GM12878 (cell line): ENCODE data around the gene CARD11. TPM values are rescaled to one million over a fixed set of nuclear protein-coding genes. Genes with fewer than 3 reads are reported as not detected.

ENCODE experiments used
- EP300 ChIP-seq, 2 experiments: fragments of 150-350 bp in 1 of 2; IDR thresholded peaks; 2 replicates each; pipeline ENCODE4 v1.6.1; 2011 to 2012; ENCODE audit warnings: low read depth in 2 of 2, low read length in 2 of 2, borderline replicate concordance in 1 of 2, improper control_type of control experiment in 1 of 2, inconsistent platforms in 1 of 2; ENCODE audit not compliant: control insufficient read depth in 1 of 2
- ETV6 ChIP-seq, 2 experiments: fragments of 450-650 bp in 1 of 2; IDR thresholded peaks in 1 of 2; conservative IDR thresholded peaks in 1 of 2; 2 replicates each; pipeline ENCODE4 v1.6.1; 2014; ENCODE audit warnings: antibody characterized with exemption in 1 of 2, borderline replicate concordance in 1 of 2, low read depth in 1 of 2, mild to moderate bottlenecking in 1 of 2, moderate library complexity in 1 of 2
- EZH2 ChIP-seq: IDR thresholded peaks from 2 replicates; pipeline ENCODE4 v1.6.1; 2012; ENCODE audit warnings: low read depth, mild to moderate bottlenecking, control low read depth, inconsistent platforms, low read length, borderline replicate concordance; ENCODE audit not compliant: control insufficient read depth
- JUND ChIP-seq: IDR thresholded peaks from 2 replicates; pipeline ENCODE4 v1.6.1; 2012; ENCODE audit warnings: low read depth, mild to moderate bottlenecking, low read length, improper control_type of control experiment, moderate library complexity
- MTA2 ChIP-seq: fragments of 450-650 bp; IDR thresholded peaks from 2 replicates; pipeline ENCODE4 v1.6.1; 2016; ENCODE audit warnings: low read depth, mild to moderate bottlenecking, moderate library complexity
- NFIC ChIP-seq: IDR thresholded peaks from 2 replicates; pipeline ENCODE4 v1.6.1; 2012; ENCODE audit warnings: low read depth, mild to moderate bottlenecking, inconsistent platforms, low read length, moderate library complexity
- RAD51 ChIP-seq: fragments of 450-650 bp; IDR thresholded peaks from 2 replicates; pipeline ENCODE4 v1.6.1; 2016; ENCODE audit warnings: moderate library complexity, mild to moderate bottlenecking, inconsistent platforms
- RCOR1 ChIP-seq: conservative IDR thresholded peaks from 2 replicates; pipeline ENCODE4 v1.6.1; 2012; ENCODE audit warnings: low read depth, low read length, improper control_type of control experiment
- RFX5 ChIP-seq: IDR thresholded peaks from 2 replicates; pipeline ENCODE4 v1.6.1; 2011; ENCODE audit warnings: low read depth, low read length, improper control_type of control experiment
- SIX5 ChIP-seq: IDR thresholded peaks from 2 replicates; pipeline ENCODE4 v1.6.1; 2011; ENCODE audit warnings: mild to moderate bottlenecking, low read depth, low read length, moderate library complexity; ENCODE audit not compliant: severe bottlenecking
- SMC3 ChIP-seq: IDR thresholded peaks from 2 replicates; pipeline ENCODE4 v1.6.1; 2011; ENCODE audit warnings: low read length, improper control_type of control experiment, borderline replicate concordance
- polyA plus RNA-seq, 11 experiments: library from polyadenylated mRNA; depleted of rRNA in 4 of 11; unstranded in 6 of 11; stranded (reverse) in 5 of 11; fragments of >200 nt; fragmentation: Nextera tagmentation in 4 of 11; fragmentation: Illumina TruSeq in 1 of 11; extraction: Ambion mirVana in 4 of 11; extraction: Trizol in 1 of 11; gene quantifications; 1 replicate in 1 of 11; 2 replicates in 10 of 11; pipeline versions ENCODE4 v1.2.1 to v1.2.3, GENCODE V29; 2011 to 2016; ENCODE audit warnings: inconsistent platforms in 2 of 11, missing spikeins in 2 of 11, low read depth in 1 of 11
- total RNA-seq, 4 experiments: library from RNA; depleted of rRNA in 3 of 4; stranded (reverse); fragments of >200 nt in 3 of 4; fragmentation: Illumina TruSeq in 1 of 4; extraction: Trizol in 1 of 4; gene quantifications; 2 replicates each; pipeline versions ENCODE4 v1.2.1 to v1.2.3, GENCODE V29; 2013 to 2021
- TF ChIP-seq, protein P1 (sequence below): fragments of 450-650 bp; formaldehyde crosslinking; IDR thresholded peaks from 2 replicates; pipeline ENCODE4 v1.5.0; 2022; ENCODE audit warnings: mild to moderate bottlenecking, missing genetic modification characterization
- TF ChIP-seq, protein P2 (sequence below): fragments of 450-650 bp; IDR thresholded peaks from 2 replicates; pipeline ENCODE4 v1.6.1; 2016; ENCODE audit warnings: mild to moderate bottlenecking
- TF ChIP-seq, protein P3 (sequence below): IDR thresholded peaks from 2 replicates; pipeline ENCODE4 v1.6.1; 2011; ENCODE audit warnings: borderline replicate concordance, low read depth, mild to moderate bottlenecking, moderate library complexity, mixed read lengths, low read length; ENCODE audit not compliant: insufficient read depth; ENCODE audit errors: extremely low read length
- TF ChIP-seq, protein P4 (sequence below): fragments of 450-650 bp; IDR thresholded peaks from 2 replicates; pipeline ENCODE4 v1.6.1; 2017; ENCODE audit warnings: borderline replicate concordance
- TF ChIP-seq, protein P5 (sequence below), 3 experiments: IDR thresholded peaks in 2 of 3; conservative IDR thresholded peaks in 1 of 3; 2 replicates each; pipeline ENCODE4 v1.5.1; 2011; ENCODE audit warnings: low read depth in 3 of 3, low read length in 3 of 3, mild to moderate bottlenecking in 3 of 3, control low read depth in 2 of 3, moderate library complexity in 2 of 3, inconsistent platforms in 1 of 3, mixed read lengths in 1 of 3; ENCODE audit not compliant: control insufficient read depth in 2 of 3, insufficient read depth in 1 of 3; ENCODE audit errors: extremely low read depth in 1 of 3

Gene CARD11
- total and polyA plus RNA-seq, 10 of the 15 experiments (the other 5 are each of a cell fraction or from before 2014, with no cell fraction given): 0.27 to 72.0 (median 28.4) TPM

DNA sequence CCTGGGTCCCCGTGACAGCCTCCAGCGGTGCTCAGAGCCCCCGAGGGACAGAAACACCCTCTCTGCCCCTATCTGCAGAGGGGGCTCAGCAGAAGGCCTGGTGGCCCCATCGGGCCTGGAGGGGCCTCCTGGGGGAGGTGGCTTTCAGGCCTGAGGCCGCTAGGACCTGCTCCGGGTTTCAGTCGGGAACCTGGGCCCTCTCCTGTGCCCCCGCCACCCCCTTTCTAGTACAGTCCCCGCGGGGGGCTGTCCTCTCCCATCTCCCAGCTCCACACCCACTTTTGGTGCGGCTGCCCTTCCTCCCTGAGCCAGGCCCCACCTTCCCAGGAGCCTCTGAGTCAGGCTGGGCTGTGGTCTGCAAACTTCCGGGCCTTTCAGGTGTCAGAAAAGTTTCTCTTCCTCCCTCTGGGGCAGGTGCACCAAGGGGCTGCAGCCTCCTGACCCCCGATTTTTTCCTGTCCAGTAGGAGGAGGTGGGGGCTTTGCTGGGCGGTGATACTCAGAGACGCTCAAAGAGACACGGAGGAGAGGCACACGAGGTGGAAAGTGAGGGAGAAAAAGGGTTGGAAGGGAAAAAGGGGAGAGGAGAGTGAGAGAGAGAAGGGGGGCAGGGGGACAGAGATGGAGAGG lies 692 bp downstream of the CARD11 start (continued):
- TF ChIP-seq, protein P1, sequence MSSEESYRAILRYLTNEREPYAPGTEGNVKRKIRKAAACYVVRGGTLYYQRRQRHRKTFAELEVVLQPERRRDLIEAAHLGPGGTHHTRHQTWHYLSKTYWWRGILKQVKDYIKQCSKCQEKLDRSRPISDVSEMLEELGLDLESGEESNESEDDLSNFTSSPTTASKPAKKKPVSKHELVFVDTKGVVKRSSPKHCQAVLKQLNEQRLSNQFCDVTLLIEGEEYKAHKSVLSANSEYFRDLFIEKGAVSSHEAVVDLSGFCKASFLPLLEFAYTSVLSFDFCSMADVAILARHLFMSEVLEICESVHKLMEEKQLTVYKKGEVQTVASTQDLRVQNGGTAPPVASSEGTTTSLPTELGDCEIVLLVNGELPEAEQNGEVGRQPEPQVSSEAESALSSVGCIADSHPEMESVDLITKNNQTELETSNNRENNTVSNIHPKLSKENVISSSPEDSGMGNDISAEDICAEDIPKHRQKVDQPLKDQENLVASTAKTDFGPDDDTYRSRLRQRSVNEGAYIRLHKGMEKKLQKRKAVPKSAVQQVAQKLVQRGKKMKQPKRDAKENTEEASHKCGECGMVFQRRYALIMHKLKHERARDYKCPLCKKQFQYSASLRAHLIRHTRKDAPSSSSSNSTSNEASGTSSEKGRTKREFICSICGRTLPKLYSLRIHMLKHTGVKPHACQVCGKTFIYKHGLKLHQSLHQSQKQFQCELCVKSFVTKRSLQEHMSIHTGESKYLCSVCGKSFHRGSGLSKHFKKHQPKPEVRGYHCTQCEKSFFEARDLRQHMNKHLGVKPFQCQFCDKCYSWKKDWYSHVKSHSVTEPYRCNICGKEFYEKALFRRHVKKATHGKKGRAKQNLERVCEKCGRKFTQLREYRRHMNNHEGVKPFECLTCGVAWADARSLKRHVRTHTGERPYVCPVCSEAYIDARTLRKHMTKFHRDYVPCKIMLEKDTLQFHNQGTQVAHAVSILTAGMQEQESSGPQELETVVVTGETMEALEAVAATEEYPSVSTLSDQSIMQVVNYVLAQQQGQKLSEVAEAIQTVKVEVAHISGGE: no peak
- no peak for TF ChIP-seq JUND
- peak in 1 of 2 experiments; percentile 72; a peak in 2 of 4 replicates for TF ChIP-seq ETV6 (conservative IDR thresholded peaks at IDR 0.05 in 1 of 2, IDR thresholded peaks at IDR 0.05 in 1 of 2; ENCODE audit: borderline replicate concordance in 1 of 2, low read depth in 1 of 2)
- TF ChIP-seq, protein P2, sequence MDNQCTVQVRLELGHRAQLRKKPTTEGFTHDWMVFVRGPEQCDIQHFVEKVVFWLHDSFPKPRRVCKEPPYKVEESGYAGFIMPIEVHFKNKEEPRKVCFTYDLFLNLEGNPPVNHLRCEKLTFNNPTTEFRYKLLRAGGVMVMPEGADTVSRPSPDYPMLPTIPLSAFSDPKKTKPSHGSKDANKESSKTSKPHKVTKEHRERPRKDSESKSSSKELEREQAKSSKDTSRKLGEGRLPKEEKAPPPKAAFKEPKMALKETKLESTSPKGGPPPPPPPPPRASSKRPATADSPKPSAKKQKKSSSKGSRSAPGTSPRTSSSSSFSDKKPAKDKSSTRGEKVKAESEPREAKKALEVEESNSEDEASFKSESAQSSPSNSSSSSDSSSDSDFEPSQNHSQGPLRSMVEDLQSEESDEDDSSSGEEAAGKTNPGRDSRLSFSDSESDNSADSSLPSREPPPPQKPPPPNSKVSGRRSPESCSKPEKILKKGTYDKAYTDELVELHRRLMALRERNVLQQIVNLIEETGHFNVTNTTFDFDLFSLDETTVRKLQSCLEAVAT: peak; percentile 39; the same call in 1 of the 2 replicates
- TF ChIP-seq EP300 (IDR thresholded peaks at IDR 0.05; ENCODE audit: borderline replicate concordance in 1 of 2, control insufficient read depth in 1 of 2, low read depth in 2 of 2, low read length in 2 of 2): 0 out of 4 replicates have a peak, but pooled peaks of 1 of the 2 experiments have one; percentile 17
- no peak for TF ChIP-seq SIX5
- no peak for TF ChIP-seq SMC3
- TF ChIP-seq, protein P3, sequence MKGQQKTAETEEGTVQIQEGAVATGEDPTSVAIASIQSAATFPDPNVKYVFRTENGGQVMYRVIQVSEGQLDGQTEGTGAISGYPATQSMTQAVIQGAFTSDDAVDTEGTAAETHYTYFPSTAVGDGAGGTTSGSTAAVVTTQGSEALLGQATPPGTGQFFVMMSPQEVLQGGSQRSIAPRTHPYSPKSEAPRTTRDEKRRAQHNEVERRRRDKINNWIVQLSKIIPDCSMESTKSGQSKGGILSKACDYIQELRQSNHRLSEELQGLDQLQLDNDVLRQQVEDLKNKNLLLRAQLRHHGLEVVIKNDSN: no peak
- TF ChIP-seq RAD51: no peak
- TF ChIP-seq, protein P4, sequence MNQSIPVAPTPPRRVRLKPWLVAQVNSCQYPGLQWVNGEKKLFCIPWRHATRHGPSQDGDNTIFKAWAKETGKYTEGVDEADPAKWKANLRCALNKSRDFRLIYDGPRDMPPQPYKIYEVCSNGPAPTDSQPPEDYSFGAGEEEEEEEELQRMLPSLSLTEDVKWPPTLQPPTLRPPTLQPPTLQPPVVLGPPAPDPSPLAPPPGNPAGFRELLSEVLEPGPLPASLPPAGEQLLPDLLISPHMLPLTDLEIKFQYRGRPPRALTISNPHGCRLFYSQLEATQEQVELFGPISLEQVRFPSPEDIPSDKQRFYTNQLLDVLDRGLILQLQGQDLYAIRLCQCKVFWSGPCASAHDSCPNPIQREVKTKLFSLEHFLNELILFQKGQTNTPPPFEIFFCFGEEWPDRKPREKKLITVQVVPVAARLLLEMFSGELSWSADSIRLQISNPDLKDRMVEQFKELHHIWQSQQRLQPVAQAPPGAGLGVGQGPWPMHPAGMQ: no peak
- TF ChIP-seq EZH2: no peak
- no peak for TF ChIP-seq NFIC
- no peak for TF ChIP-seq RFX5
- TF ChIP-seq RCOR1: no peak
- TF ChIP-seq MTA2: peak; percentile 54; the same call in 1 of the 2 replicates
- TF ChIP-seq, protein P5, sequence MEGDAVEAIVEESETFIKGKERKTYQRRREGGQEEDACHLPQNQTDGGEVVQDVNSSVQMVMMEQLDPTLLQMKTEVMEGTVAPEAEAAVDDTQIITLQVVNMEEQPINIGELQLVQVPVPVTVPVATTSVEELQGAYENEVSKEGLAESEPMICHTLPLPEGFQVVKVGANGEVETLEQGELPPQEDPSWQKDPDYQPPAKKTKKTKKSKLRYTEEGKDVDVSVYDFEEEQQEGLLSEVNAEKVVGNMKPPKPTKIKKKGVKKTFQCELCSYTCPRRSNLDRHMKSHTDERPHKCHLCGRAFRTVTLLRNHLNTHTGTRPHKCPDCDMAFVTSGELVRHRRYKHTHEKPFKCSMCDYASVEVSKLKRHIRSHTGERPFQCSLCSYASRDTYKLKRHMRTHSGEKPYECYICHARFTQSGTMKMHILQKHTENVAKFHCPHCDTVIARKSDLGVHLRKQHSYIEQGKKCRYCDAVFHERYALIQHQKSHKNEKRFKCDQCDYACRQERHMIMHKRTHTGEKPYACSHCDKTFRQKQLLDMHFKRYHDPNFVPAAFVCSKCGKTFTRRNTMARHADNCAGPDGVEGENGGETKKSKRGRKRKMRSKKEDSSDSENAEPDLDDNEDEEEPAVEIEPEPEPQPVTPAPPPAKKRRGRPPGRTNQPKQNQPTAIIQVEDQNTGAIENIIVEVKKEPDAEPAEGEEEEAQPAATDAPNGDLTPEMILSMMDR (IDR thresholded peaks at IDR 0.05 in 2 of 3, conservative IDR thresholded peaks at IDR 0.05 in 1 of 3; ENCODE audit: control insufficient read depth in 2 of 3, extremely low read depth in 1 of 3, insufficient read depth in 1 of 3, low read depth in 3 of 3, low read length in 3 of 3): no peak
